Measurements from ENCODE around the gene CYSRT1.

DNA sequence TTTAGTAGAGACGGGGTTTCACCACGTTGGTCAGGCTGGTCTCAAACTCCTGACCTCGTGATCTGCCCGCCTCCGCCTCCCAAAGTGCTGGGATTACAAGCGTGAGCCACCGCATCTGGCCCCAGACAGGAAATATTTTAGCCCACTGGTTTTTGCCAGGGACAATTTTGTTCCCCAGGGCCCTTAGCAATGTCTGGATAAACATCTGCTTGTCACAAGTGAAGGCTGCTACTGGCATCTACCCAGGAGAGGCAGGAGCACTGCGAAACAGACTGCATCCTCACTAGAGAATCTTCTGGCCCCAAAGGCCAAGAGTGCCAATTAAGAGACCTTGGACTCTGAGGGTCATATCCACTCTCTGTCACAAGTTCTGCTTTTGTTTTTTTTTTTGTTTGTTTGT lies 22.0 kb upstream of the CYSRT1 start:
- no peak for TF ChIP-seq RAD21 (IDR thresholded peaks at IDR 0.05; ENCODE audit: low read depth)
- no peak for TF ChIP-seq TAF1 (IDR thresholded peaks at IDR 0.05; ENCODE audit: low read depth)
- TF ChIP-seq CEBPB (IDR thresholded peaks at IDR 0.05), result no peak
- TF ChIP-seq EP300 (IDR thresholded peaks at IDR 0.05; ENCODE audit: borderline replicate concordance), result no peak
- no peak for TF ChIP-seq TCF12 (IDR thresholded peaks at IDR 0.05; ENCODE audit: low read depth)
- TF ChIP-seq CREB1 (IDR thresholded peaks at IDR 0.05; ENCODE audit: low read depth), result no peak
- TF ChIP-seq YY1 (IDR thresholded peaks at IDR 0.05; ENCODE audit: low read depth), result no peak
- no peak for TF ChIP-seq EGR1 (IDR thresholded peaks at IDR 0.05)
- no peak for TF ChIP-seq NFIC (IDR thresholded peaks at IDR 0.05)
- TF ChIP-seq, protein P1, sequence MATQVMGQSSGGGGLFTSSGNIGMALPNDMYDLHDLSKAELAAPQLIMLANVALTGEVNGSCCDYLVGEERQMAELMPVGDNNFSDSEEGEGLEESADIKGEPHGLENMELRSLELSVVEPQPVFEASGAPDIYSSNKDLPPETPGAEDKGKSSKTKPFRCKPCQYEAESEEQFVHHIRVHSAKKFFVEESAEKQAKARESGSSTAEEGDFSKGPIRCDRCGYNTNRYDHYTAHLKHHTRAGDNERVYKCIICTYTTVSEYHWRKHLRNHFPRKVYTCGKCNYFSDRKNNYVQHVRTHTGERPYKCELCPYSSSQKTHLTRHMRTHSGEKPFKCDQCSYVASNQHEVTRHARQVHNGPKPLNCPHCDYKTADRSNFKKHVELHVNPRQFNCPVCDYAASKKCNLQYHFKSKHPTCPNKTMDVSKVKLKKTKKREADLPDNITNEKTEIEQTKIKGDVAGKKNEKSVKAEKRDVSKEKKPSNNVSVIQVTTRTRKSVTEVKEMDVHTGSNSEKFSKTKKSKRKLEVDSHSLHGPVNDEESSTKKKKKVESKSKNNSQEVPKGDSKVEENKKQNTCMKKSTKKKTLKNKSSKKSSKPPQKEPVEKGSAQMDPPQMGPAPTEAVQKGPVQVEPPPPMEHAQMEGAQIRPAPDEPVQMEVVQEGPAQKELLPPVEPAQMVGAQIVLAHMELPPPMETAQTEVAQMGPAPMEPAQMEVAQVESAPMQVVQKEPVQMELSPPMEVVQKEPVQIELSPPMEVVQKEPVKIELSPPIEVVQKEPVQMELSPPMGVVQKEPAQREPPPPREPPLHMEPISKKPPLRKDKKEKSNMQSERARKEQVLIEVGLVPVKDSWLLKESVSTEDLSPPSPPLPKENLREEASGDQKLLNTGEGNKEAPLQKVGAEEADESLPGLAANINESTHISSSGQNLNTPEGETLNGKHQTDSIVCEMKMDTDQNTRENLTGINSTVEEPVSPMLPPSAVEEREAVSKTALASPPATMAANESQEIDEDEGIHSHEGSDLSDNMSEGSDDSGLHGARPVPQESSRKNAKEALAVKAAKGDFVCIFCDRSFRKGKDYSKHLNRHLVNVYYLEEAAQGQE (IDR thresholded peaks at IDR 0.05; ENCODE audit: low read depth), result no peak
- no peak for TF ChIP-seq TEAD4 (IDR thresholded peaks at IDR 0.05)
- TF ChIP-seq, protein P2, sequence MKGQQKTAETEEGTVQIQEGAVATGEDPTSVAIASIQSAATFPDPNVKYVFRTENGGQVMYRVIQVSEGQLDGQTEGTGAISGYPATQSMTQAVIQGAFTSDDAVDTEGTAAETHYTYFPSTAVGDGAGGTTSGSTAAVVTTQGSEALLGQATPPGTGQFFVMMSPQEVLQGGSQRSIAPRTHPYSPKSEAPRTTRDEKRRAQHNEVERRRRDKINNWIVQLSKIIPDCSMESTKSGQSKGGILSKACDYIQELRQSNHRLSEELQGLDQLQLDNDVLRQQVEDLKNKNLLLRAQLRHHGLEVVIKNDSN (IDR thresholded peaks at IDR 0.05), result no peak
- TF ChIP-seq, protein P3, sequence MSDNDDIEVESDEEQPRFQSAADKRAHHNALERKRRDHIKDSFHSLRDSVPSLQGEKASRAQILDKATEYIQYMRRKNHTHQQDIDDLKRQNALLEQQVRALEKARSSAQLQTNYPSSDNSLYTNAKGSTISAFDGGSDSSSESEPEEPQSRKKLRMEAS (IDR thresholded peaks at IDR 0.05), result no peak
